T-helper 1 cell treated with Interleukin-12 subunit alpha and Interleukin-12 subunit beta and Interleukin-4 antibody, amounts not matched to agents 30 μg/mL and 1 μg/mL, for 36 hours (primary cell): ENCODE results near the gene ETV6.

Experiments
- H3K27ac Mint-ChIP-seq: one replicate; pipeline ENCODE4 v1.8.0; 2021; ENCODE audit warnings: mild to moderate bottlenecking, mixed read lengths
- H3K27me3 Mint-ChIP-seq: one replicate; pipeline ENCODE4 v1.8.0; 2021; ENCODE audit warnings: low read depth, mixed read lengths
- H3K36me3 Mint-ChIP-seq: one replicate; pipeline ENCODE4 v1.8.0; 2021; ENCODE audit warnings: low read depth, mixed read lengths
- H3K4me1 Mint-ChIP-seq: one replicate; pipeline ENCODE4 v1.8.0; 2021; ENCODE audit warnings: low read depth, mixed read lengths
- H3K4me3 Mint-ChIP-seq: one replicate; pipeline ENCODE4 v1.8.0; 2021; ENCODE audit warnings: mild to moderate bottlenecking, moderate library complexity, mixed read lengths
- H3K9me3 Mint-ChIP-seq: one replicate; pipeline ENCODE4 v1.8.0; 2021; ENCODE audit warnings: mixed read lengths

Gene ETV6

GRCh38 chr12:11771356-11771755, 121.9 kb downstream of the ETV6 start:
- Mint-ChIP-seq H3K27me3 (no peaks in the 10 kb centered on the region), H3K4me1 (peaks cover 67% of the 10 kb centered on the region), H3K9me3 (no peaks in the 10 kb centered on the region), H3K27ac (peak overlapping the region; percentile 61), H3K4me3 (no peak overlapping the region), H3K36me3 (peaks cover 56% of the 10 kb centered on the region)

GRCh38 chr12:11771895-11772502, 122.5 kb downstream of the ETV6 start:
- H3K36me3 Mint-ChIP-seq = peaks cover 53% of the 10 kb centered on the region
- H3K9me3 Mint-ChIP-seq = no peaks in the 10 kb centered on the region
- peaks cover 62% of the 10 kb centered on the region for H3K4me1 Mint-ChIP-seq
- no peaks in the 10 kb centered on the region for H3K27me3 Mint-ChIP-seq
- peak overlapping the region; percentile 65 for H3K27ac Mint-ChIP-seq
- H3K4me3 Mint-ChIP-seq = peak overlapping the region; percentile 10

DNA sequence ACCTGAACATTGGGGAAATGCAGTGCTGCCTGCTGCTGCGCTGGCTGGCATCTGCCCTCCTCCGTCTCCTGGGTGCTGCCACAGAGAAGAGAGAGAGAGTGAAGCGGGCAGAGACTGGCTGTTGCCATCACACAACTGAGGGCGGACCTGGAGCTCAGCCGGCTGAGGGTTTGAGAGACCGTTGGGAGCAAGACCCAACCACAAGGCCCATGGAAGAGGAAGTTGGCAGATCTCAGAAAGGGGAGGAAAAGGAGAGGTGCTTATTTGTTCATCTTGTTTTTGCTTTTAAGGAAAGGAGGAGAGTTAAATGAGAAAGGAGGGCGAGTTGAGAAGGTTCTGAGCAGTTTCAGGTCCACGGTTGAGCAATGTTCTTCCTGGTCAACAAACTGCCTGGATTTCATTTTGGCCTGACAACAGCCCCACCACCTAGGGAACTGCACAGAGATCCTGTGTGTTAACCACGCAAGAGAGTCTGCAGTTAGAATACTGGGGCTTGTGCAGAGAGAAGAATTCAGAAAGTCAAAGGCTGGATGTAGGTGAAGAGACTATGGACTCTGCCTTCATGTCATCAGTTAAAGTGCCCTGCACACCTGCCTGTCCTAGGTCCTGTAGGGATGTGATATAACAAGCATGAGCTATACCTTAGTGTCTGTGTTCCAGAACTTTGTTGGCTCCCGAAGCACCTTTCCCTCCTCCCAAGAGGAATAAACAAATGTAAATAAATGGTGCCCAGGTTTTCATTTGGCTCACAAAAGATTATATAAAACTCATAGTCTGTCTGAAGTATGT, 124.6 kb downstream of the ETV6 start:
- no peaks in the 10 kb centered on the region for H3K9me3 Mint-ChIP-seq
- no peak overlapping the region for H3K4me3 Mint-ChIP-seq
- peaks cover 69% of the 10 kb centered on the region for H3K4me1 Mint-ChIP-seq
- H3K27me3 Mint-ChIP-seq = no peaks in the 10 kb centered on the region
- peaks cover 51% of the 10 kb centered on the region for H3K36me3 Mint-ChIP-seq
- peak overlapping the region; percentile 58 for H3K27ac Mint-ChIP-seq

DNA sequence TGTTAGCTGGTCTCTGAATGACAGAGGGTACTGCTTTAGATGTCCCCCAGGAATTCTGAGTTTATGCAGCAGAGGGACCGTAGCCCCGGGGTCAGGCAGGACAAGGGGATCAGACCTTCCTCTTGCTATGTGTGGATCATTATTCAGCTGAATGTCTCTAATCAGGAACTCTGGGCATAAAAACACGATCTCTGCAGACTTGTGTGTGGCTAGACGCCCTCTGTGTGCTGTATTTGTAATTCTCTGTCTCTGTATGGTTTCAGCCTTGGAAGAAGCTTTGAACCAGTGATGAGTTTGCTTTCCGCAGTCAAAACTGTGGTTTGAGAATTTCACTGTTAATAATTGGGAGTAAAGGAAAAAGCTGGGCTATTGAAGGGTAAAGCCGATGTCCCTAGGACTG, 125.3 kb downstream of the ETV6 start:
- peaks cover 67% of the 10 kb centered on the region for H3K4me1 Mint-ChIP-seq

DNA sequence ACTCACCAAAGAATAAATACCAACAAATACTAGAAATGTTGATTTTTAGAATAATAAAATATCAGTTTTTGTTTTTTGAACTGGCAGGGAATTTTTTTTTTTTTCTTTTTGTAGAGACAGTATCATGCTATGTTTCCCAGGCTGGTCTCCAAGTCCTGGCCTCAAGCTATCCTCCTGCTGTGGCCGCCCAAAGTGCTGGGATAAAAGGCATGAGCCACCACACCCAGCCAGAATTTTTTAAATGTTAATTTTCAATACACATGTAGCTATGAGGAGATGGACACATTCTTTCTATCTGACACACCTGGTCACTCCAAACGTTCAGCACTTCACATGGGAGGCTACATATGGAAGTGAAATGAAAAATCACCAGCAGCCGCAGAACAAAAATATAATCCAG, 126.8 kb downstream of the ETV6 start:
- no peak overlapping the region for H3K4me3 Mint-ChIP-seq
- peaks cover 33% of the 10 kb centered on the region for H3K36me3 Mint-ChIP-seq
- H3K27ac Mint-ChIP-seq = no peak overlapping the region
- no peaks in the 10 kb centered on the region for H3K27me3 Mint-ChIP-seq
- no peaks in the 10 kb centered on the region for H3K9me3 Mint-ChIP-seq
- H3K4me1 Mint-ChIP-seq = peaks cover 70% of the 10 kb centered on the region

More for the DNA sequence above, 125.3 kb downstream of the ETV6 start:
- no peak overlapping the region for H3K27ac Mint-ChIP-seq
- H3K4me3 Mint-ChIP-seq = no peak overlapping the region
- peaks cover 44% of the 10 kb centered on the region for H3K36me3 Mint-ChIP-seq
- no peaks in the 10 kb centered on the region for H3K27me3 Mint-ChIP-seq
- no peaks in the 10 kb centered on the region for H3K9me3 Mint-ChIP-seq

- H3K9me3 Mint-ChIP-seq = no peaks in the 10 kb centered on the region
- no peak overlapping the region for H3K4me3 Mint-ChIP-seq
- H3K36me3 Mint-ChIP-seq = peaks cover 29% of the 10 kb centered on the region
- H3K27ac Mint-ChIP-seq = no peak overlapping the region
- H3K27me3 Mint-ChIP-seq = no peaks in the 10 kb centered on the region
- H3K4me1 Mint-ChIP-seq = peaks cover 64% of the 10 kb centered on the region
Observed at GRCh38 chr12:11777451-11777850, 128.0 kb downstream of the ETV6 start.

- Mint-ChIP-seq H3K36me3 (peaks cover 28% of the 10 kb centered on the region), H3K9me3 (no peaks in the 10 kb centered on the region), H3K27me3 (no peaks in the 10 kb centered on the region), H3K27ac (no peak overlapping the region), H3K4me3 (peak overlapping the region; percentile 35), H3K4me1 (peaks cover 64% of the 10 kb centered on the region)
Observed at GRCh38 chr12:11777962-11778361, 128.5 kb downstream of the ETV6 start.

GRCh38 chr12:11778713-11779685, 129.5 kb downstream of the ETV6 start:
- no peaks in the 10 kb centered on the region for H3K9me3 Mint-ChIP-seq
- no peaks in the 10 kb centered on the region for H3K27me3 Mint-ChIP-seq
- H3K4me3 Mint-ChIP-seq = peak overlapping the region; percentile 6
- peak overlapping the region; percentile 41 for H3K27ac Mint-ChIP-seq
- peaks cover 27% of the 10 kb centered on the region for H3K36me3 Mint-ChIP-seq
- peaks cover 69% of the 10 kb centered on the region for H3K4me1 Mint-ChIP-seq

DNA sequence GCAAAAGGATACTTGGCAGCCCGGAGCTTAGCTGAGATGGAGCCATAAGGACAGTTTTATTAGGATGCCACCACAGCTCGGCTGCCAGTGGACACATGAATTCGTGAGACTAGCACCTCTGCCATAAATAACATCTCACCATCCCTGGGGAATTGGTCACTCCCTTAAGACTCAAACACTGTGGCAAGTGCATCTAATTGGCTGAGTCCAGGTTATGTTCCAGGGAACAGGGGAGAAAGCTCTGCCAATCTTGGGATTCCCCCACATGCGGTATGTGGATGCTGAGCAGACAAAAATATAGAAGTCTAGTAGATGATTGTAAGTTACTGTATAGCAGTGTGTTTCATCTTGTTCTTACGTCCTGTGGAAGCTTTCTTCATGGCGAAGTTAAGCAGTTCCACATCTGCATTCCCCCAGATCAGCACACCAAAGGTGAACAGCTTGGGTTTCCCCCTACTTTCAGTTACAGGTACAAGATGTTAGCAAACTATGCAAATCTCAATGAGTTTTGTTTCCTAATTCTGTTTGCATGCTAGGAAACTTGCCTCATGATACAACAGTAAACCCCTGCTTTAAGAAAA, 131.1 kb downstream of the ETV6 start:
- no peaks in the 10 kb centered on the region for H3K9me3 Mint-ChIP-seq
- no peaks in the 10 kb centered on the region for H3K27me3 Mint-ChIP-seq
- peaks cover 21% of the 10 kb centered on the region for H3K36me3 Mint-ChIP-seq
- H3K4me1 Mint-ChIP-seq = peaks cover 57% of the 10 kb centered on the region
- no peak overlapping the region for H3K4me3 Mint-ChIP-seq
- H3K27ac Mint-ChIP-seq = no peak overlapping the region

DNA sequence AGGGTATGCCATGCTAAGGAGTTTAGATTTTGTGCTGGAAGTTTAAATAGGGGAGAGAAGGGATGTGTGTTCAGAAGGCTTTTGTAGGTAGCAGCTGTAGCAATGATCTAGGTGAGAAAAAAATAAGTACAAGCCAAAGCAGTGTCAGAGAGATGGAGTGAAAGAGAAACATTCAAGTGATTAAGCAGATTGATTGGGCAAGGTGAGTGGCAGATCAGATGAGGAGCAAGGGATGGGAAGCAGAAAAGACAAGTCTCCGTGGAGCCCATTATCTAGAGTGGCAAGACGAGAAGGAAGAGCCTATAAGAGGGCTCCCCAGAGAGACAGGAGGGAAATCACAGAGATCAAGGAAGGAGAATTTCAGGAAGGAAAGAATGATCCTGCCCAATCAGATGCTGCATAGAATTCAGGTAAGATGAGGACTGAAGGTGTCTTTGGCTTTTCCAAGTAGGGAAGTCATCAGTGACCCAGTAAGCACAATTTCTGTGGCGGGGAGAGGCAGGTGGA, 133.5 kb downstream of the ETV6 start:
- peaks cover 45% of the 10 kb centered on the region for H3K4me1 Mint-ChIP-seq

DNA sequence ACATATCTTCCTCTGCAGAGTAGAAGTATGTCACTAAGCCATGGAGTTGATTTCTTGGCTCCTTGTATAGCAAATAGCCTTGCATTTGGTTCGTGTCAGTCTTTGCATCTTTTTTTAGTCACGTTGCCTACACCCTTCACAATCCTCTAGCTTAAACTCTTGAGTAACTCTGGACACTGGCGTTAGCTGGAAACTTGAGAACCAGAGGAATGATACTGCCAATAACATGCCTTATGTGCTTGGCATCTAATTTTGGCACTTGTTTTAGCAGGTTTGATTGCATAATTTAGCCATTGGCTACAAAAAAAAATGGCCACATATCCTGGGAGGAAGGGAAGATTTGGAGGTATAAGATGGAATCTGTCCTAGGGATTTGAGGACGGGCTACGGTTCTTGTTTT, 136.2 kb downstream of the ETV6 start:
- no peak overlapping the region for H3K27ac Mint-ChIP-seq

More for the DNA sequence above, 133.5 kb downstream of the ETV6 start:
- no peak overlapping the region for H3K4me3 Mint-ChIP-seq
- H3K27ac Mint-ChIP-seq = peak overlapping the region; percentile 7
- no peaks in the 10 kb centered on the region for H3K27me3 Mint-ChIP-seq
- peaks cover 14% of the 10 kb centered on the region for H3K36me3 Mint-ChIP-seq
- no peaks in the 10 kb centered on the region for H3K9me3 Mint-ChIP-seq

DNA sequence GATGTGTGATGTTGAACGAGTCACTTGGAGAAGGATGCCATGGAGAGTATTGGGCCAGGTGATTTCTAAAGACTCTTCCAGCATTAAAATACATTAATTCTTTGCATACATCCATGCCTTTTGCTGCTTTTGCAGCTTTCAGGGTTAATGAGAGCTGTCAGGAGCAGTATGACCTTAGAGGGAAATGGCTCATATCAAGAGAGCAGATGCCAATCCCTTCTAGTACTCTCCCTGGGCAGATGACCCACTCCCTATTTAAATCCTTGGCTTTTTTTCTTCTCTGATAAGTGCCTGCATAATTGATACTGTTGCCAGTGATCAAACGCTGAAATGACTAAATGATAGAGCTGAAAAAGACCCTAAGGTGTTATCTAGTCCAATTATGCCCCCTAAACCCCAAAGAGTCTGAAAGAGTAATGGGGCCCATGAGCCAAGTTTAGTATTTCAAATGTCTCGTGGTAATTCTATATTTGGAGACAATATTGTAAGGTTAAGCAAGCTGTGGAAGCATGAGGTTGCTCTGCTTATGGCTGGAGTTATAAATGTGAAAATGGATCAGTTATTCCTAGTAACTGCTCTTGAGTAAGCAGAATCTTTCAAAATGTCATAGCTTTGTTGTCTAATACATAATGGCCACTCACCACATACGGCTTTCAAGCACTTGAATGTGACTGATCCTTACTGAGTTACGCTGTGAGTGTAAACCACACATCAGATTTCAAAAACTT, 137.3 kb downstream of the ETV6 start:
- H3K4me3 Mint-ChIP-seq = no peak overlapping the region
- H3K27ac Mint-ChIP-seq = no peak overlapping the region
- H3K36me3 Mint-ChIP-seq = peaks cover 33% of the 10 kb centered on the region
- peaks cover 18% of the 10 kb centered on the region for H3K4me1 Mint-ChIP-seq
- no peaks in the 10 kb centered on the region for H3K9me3 Mint-ChIP-seq
- H3K27me3 Mint-ChIP-seq = no peaks in the 10 kb centered on the region

More for the DNA sequence above, 136.2 kb downstream of the ETV6 start:
- Mint-ChIP-seq H3K36me3 (peaks cover 26% of the 10 kb centered on the region), H3K4me1 (peaks cover 22% of the 10 kb centered on the region), H3K4me3 (no peak overlapping the region), H3K27me3 (no peaks in the 10 kb centered on the region), H3K9me3 (no peaks in the 10 kb centered on the region)

GRCh38 chr12:11787437-11787836, 138.0 kb downstream of the ETV6 start:
- Mint-ChIP-seq H3K27me3 (no peaks in the 10 kb centered on the region), H3K9me3 (no peaks in the 10 kb centered on the region), H3K36me3 (peaks cover 37% of the 10 kb centered on the region), H3K4me3 (no peak overlapping the region), H3K27ac (no peak overlapping the region), H3K4me1 (peaks cover 15% of the 10 kb centered on the region)
